GM18499 (cell line): ENCODE results near the gene PHF5A.
A peak's percentile ranks its signal among the peaks of the same experiment; 100 is the strongest.

Experiments used
- ATAC-seq: cut with Tn5 transposase; IDR thresholded peaks from one replicate; pipeline ENCODE4 v1.9.1; 2021; ENCODE audit warnings: moderate number of reproducible peaks; ENCODE audit not compliant: insufficient read depth, unreplicated experiment

PHF5A gene, protein sequence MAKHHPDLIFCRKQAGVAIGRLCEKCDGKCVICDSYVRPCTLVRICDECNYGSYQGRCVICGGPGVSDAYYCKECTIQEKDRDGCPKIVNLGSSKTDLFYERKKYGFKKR

GRCh38 chr22:41468381-41469217 lies at the start of gene PHF5A, which contains the start of gene ACO2:
Gene PHF5A, minus strand, starts transcription at chr22:41468692. Its CDS starts 39 bp downstream, at chr22:41468653.
Gene ACO2, plus strand, starts transcription at chr22:41469117. Its CDS starts 30 bp downstream, at chr22:41469147.
- peak; percentile 64 for ATAC-seq

DNA sequence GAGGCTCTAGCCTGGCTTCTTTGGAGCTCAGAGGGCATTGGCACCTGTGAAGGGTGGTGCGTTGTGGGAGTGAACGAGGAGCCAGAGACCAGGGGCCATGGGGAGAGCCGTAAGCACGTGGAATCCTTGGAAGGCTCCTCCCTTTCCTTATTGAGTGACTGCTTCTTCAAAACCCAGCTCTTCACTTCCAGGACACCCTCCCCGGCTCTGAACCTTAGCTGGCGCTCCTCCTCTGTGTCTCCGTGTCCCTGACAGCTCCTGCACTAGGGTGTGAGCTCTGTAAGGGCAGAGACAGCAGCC lies 49.5 kb upstream of the PHF5A start:
- ATAC-seq, result no peak

GRCh38 chr22:41517172-41518047 lies 48.9 kb upstream of the PHF5A start:
- ATAC-seq, result no peak

GRCh38 chr22:41516462-41516861 lies 48.0 kb upstream of the PHF5A start:
- no peak for ATAC-seq

DNA sequence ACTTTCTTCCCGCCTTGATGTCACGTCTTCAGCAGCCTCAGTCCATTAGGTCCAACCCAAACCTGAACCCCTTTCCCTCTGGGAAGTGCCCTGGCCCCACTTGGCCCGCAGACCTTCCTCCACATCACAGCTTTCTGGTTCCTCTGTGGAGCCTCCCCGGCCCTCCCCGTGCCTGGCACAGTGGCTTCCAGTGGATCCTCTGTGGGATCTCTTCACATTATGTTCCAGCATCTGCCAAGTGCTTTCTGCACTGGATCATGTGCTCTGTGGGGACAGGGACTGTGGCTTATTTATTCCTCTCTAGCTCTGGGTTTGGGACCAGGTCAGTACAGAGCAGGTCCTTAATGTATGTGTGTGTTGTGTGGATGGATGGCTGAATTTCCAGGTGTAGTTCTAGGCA lies 44.9 kb upstream of the PHF5A start:
- ATAC-seq, result no peak

- no peak for ATAC-seq
These were observed 44.1 kb upstream of the PHF5A start for GRCh38 chr22:41512421-41513194.

DNA sequence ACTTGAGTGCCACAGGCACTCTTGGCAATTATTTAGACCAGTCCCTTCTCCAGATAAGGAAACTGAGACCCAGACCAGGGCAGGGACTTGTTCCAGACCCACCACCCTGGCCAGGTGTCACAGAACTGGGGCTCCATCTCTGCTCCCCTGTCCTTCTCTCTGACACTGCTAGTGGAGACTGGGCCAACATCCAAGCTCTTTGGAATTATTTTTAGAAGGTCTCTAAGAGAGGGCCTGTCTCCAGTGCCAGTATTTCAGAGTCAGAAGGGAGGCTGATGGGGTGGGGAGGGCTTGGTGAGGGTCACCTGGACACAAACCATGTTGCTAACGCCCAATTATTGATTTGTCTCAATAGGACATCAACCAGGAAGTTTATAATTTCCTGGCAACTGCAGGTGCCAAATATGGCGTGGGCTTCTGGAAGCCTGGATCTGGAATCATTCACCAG lies 43.1 kb upstream of the PHF5A start:
- no peak for ATAC-seq

DNA sequence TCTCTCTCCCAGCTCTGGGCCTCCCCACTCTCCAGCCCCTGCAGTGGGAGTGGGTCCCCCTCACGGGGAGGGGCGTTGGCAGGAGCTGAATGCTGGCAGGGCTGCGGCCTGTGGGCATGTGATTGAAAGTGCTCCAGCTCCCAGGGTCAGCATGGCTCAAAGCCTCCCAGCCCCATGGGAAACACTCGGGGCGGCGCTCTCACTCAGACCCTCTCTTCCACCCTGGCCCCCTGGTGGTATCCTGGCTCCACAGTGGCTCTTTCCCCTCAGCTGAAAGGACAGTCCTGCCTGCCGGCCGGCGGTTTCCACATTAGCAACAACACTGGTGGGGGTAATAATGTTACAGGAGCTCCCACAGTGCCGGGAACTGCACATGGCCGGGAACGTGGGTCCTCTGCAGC lies 40.3 kb upstream of the PHF5A start:
- no peak for ATAC-seq

- no peak for ATAC-seq
These were observed 39.0 kb upstream of the PHF5A start for GRCh38 chr22:41507330-41508063.

DNA sequence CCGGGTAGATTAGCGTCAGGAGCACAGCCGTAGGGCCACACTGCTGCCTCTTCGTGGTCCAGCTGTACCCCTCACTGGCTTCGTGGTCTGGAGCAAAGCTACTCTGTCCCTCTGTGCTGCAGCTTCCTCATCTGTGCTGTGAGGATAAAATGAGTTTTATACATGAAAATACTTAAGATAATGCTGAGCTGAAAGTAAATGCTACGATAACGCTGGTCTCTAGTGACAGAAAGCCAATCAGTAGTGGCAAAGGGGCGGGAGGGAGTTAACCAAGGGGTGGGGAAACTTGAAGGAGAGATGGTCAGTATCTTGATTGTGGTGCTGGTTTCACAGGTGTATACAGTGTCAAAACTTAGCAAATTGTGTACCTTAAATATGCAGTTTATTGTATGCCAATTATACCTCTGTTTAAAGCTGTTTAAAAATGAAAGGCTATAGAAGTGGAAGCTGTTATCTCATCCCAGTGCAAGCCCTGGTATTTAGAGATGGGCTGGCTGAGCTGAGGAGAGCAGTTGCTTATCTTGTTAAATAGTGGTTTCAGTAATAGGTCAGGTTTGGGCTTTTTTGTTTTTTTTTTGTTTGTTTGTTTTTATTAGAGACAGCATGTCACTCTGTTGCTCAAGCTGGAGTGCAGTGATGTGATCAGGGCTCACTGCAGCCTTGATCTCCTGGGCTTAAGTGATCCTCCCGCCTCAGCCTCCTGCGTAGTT lies 37.2 kb upstream of the PHF5A start:
- ATAC-seq, result no peak

DNA sequence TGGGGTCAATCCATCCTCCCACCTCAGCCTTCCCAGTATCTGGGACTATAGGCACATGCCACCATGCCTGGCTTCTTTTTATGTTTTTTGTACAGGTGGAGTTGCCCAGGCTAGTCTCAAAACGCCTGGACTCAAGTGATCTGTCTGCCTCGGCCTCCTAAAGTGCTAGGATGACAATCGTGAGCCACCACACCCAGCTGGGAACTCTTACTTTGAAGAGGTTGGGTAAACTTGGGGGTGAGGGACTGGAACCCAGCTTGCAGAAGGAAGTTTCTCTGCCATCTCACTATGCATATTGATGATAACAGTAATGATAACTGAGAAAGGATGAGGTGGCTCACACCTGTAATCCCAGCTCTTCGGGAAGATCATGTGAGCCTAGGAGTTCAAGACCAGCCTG lies 36.3 kb upstream of the PHF5A start:
- ATAC-seq, result no peak

- ATAC-seq, result no peak
These were observed 35.9 kb upstream of the PHF5A start for GRCh38 chr22:41504397-41504796.

GRCh38 chr22:41501209-41501608 lies 32.7 kb upstream of the PHF5A start:
- no peak for ATAC-seq

GRCh38 chr22:41500303-41500702 lies 31.8 kb upstream of the PHF5A start:
- no peak for ATAC-seq

DNA sequence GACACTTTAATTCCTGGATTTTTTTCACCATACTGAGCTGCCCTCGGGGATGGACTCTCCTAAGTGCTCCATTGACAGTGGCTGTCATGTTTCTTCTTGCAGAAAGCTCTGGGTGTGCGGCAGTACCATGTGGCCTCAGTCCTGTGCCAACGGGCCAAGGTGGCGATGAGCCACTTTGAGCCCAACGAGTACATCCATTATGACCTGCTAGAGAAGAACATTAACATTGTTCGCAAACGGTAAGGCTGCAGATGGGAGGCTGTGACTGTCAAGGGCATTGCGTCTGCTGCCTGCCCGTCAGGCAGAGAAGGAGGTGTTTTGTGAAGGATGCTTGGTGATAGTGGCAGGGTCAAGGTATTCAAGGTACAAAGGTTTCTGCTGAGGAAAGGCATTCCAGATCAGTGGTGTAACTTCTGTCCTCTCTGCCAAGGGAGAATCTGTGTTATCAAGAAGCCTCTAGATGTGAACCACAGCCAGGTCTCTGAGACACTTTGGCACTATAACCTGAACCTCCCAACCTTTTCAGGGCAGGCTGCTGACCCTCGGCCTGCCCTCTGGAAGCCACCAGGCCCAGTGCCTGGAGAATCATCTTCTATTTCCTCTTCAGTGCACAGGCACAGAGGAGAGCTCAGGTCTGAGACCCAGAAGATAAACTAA lies 31.3 kb upstream of the PHF5A start:
- ATAC-seq, result no peak

DNA sequence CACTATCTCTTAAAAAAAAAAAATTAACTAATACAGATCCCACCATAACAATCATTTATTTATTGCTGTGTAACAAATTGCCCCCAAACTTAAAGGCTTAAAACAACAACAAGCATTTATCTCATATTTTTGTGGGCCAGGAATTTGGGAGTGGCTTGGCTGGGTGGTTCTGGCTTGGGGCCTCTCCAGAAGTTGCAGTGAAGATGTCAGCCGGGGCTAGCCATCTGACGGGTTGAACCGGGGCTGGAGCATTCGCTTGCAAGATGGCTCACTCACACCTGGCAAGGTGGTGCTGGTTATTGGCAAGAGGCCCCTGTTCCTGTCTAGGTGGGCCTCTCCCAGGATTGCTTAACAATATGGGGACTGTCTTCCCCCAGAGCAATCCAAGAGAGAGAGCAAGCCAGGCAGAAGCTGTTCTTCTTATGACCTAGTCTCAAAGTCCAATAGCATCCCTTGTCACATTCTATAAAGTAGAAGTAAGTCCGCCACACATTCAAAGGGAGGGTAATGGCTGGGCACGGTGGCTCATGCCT lies 29.9 kb upstream of the PHF5A start:
- no peak for ATAC-seq

DNA sequence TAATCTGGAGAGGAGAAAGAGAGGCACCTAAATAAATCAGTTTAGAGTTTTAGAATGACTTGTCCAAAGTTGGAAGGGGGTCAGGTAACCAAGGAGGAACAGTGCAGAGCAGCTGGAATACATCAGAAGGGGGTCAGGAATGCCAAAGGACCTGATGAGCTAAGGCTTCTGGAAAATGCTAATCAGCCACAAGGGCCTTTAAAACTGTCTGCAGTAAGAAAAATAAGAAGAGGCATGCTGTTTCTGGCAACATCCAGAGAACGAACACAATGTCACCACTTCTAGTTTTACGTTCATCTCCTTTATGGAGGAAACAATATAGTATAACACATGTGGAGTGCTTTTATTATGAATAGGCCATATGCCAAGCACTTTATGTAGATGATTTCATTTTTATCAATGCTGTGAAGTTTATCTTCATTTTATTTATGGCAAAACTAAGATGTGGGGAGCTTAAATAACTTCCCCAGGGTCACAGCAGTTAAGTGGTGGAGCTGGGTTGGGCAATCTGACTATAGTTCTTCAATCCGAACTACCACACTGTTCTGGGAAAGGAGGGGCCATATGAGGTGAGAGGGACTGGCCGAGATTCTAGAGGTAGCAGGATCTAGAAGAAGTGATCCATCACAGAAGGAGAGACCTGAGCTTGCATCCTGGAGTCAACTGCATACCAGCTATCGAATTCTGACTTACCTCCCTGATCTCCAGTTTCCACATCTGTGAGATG lies 23.0 kb upstream of the PHF5A start:
- no peak for ATAC-seq
